Activated CD4-positive, CD25-positive, alpha-beta regulatory T cell treated with anti-CD3 and anti-CD28 coated beads, Interleukin-2, amount 50 U/mL, for 16 hours (primary cell): Measurements from ENCODE around the gene C11orf98.
"Not testable (repeated sequence)": the region's sequence is repeated elsewhere in the genome, so short reads cannot be mapped to it uniquely, and the experiment has no call there.

Source experiments
- DNase-seq: peaks from one replicate; pipeline ENCODE4 v3.0.0-alpha.2; 2020; ENCODE audit warnings: low read depth, low spot score

C11orf98 gene

GRCh38 chr11:62650283-62650682 is 14.7 kb downstream of the C11orf98 start:
- DNase-seq: not testable (repeated sequence)

- DNase-seq: no peak
Measured at GRCh38 chr11:62649486-62649885, 15.5 kb downstream of the C11orf98 start.

GRCh38 chr11:62648967-62649364 is 16.0 kb downstream of the C11orf98 start:
- DNase-seq: no peak

- no peak for DNase-seq
Measured at GRCh38 chr11:62648185-62648966, 16.6 kb downstream of the C11orf98 start.

- no peak for DNase-seq
Measured at GRCh38 chr11:62647609-62648005, 17.4 kb downstream of the C11orf98 start.

- no peak for DNase-seq
Measured at GRCh38 chr11:62646825-62647608, 18.0 kb downstream of the C11orf98 start.

- peak; percentile 99 for DNase-seq
Measured at GRCh38 chr11:62645946-62646824, 18.8 kb downstream of the C11orf98 start, which contains the start of gene GANAB. TSS of gene GANAB (minus strand) at chr11:62646613. CDS start at chr11:62646599, 14 bp downstream.

- DNase-seq: no peak
Measured at GRCh38 chr11:62645671-62645945, 19.4 kb downstream of the C11orf98 start.

- no peak for DNase-seq
Measured at GRCh38 chr11:62644220-62644619, 20.8 kb downstream of the C11orf98 start.

- no peak for DNase-seq
Measured at GRCh38 chr11:62632492-62632891, 32.5 kb downstream of the C11orf98 start.

GRCh38 chr11:62627713-62628112 is 37.3 kb downstream of the C11orf98 start:
- DNase-seq: no peak

- no peak for DNase-seq
Measured at GRCh38 chr11:62622476-62623089, 42.4 kb downstream of the C11orf98 start.

GRCh38 chr11:62621567-62622470 is 43.2 kb downstream of the C11orf98 start, which contains the start of gene B3GAT3:
TSS of gene B3GAT3 (minus strand) at chr11:62621986. CDS start at chr11:62621947, 39 bp downstream.
- DNase-seq: peak; percentile 92

GRCh38 chr11:62621027-62621566 is 43.9 kb downstream of the C11orf98 start:
- no peak for DNase-seq

- not testable (repeated sequence) for DNase-seq
Measured at GRCh38 chr11:62616957-62617356, 48.1 kb downstream of the C11orf98 start.

- DNase-seq: no peak
Measured at GRCh38 chr11:62615521-62615920, 49.5 kb downstream of the C11orf98 start.

- no peak for DNase-seq
Measured at GRCh38 chr11:62614275-62614674, 50.7 kb downstream of the C11orf98 start.

- no peak for DNase-seq
Measured at GRCh38 chr11:62613291-62613778, 51.7 kb downstream of the C11orf98 start.
